HG03558 (cell line): Measurements from ENCODE around the gene CRYBA2.

Experiments
- ATAC-seq: cut with Tn5 transposase; IDR thresholded peaks from one replicate; pipeline ENCODE4 v1.9.1; 2021; ENCODE audit warnings: moderate number of reproducible peaks; ENCODE audit not compliant: unreplicated experiment; ENCODE audit errors: extremely low read depth

The CRYBA2 gene, protein sequence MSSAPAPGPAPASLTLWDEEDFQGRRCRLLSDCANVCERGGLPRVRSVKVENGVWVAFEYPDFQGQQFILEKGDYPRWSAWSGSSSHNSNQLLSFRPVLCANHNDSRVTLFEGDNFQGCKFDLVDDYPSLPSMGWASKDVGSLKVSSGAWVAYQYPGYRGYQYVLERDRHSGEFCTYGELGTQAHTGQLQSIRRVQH

DNA sequence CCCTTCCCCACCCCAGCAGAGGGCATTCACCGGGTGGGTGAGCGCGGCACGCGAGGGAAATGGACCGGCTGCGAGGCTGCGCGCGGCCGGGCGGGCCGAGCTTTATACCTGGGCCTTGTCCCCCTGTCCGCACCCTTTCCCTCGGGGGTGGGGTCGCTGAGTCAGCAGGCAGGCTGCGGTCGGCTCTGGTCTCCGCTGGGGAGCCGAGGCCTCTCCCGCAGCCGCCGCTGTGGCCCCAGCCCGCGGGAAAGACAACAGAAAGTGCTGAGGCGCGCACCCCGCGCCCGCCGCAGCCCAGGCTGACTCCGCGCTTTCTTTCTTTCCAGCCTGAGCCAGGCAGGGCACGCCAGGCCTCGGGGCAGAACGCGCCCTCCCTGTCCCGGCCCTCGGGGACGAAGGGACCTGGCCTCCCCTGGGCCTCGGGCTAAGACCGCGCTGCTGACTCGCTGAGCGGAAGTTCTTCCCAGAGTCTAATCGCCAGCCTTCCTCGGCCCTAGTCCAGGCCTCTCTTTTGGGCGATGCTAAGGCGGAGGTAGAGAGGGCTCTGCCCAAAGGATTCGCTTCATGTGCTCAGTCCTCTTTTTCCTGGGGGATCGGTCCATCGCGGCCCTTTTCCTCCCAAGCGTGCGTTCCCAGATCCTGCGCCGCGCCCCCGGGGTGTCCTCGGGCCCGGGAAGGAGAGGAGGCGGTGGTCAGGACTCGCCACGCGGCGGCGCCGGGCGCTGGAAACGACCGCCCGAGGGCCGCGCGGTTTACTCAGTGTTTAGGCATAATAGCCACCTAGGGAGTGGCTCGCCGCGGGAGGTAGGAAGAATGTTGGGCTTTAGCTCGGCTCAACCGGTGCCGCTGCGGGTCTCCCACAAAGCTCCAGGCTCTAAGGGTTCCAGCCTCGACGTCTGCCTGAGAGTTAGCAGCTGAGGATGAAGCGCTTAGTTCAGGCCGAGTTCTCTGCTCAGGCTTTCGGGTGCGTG, at the start of gene CRYBA2:
TSS of gene CRYBA2 (minus strand) at position 78 of the 971 bp plus-strand sequence. CDS start 246 bp downstream, outside the sequence.
- no peak for ATAC-seq

DNA sequence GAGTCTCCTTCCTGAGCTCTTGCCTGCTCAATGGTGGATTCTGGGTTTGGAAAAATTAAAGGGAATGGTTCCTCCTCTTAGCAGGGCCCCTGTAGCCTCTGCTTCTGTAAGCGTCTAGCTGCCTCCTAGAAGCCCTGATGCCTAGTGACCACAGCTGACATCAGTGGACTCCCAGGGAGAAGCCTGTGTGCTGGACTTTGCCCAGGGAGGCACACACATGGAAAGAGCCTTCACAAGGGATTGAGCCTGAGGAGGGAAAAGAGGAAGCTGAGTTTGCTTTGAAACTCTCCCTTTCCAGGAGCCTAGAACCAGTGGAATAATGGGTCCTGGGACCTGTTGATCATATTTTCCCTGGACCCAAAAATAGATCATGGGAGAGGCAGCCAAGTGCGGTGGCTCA, 49.5 kb upstream of the CRYBA2 start:
- ATAC-seq: no peak

DNA sequence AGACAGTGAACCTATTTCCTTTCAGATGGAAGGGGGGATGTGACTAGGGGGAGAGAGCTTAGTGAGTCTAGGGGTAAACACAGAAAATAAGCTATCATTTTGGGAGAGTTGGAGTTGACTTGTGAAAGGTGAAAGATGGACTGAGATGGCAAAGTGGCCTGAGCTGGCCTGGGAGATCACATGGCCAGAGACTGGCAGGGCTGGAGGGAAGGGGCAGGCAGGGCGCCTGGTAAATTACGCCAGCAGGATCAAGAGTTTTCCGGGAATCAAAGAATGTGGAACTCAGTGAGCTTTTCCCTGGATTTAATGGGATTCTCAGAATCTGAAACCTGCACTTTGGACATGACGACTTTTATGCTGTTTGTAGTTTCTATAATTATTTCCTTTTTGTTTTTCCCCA, 48.9 kb upstream of the CRYBA2 start:
- no peak for ATAC-seq

DNA sequence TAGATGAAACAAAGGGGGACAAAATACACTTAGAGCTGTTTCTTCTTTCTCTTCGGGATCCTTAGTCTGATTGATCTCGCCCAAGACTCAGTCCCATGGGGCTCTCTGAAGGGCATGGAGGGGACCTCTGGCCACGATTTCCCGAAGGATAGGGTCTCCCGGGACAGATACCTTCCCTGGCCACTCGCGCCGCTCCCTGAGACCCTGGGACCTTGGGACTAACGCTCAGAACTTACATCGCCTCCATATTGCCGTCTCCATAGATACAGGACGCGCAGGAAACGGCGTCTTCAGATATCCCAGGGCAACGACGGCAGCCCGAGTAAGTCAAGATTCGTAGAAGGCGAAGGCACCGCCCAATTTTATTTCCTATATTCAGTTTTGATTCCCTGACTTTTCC, 48.0 kb upstream of the CRYBA2 start, which contains the start of gene CFAP65:
TSS of gene CFAP65 (minus strand) at position 265 of the 400 bp plus-strand sequence. CDS start 2,468 bp downstream, outside the sequence.
- ATAC-seq: no peak

DNA sequence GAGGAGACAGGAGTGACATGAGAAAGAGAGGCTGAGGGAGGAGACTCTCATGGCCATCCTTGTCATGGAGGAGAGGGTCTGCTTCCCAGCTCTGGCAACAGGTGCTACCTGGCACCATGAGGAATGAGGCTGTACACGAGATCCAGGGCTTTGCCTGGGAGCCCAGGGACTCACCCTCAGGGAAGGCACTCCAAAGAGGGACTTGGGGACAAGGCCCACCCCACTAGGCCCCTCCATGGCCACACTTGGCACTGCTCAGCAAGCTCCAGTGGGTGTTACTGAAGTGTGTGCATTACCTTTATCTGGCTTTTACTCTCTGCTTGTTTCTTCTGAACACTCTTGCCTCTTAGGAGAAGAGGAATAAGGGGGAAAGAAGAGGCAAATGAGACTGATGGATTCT, 45.4 kb upstream of the CRYBA2 start:
- no peak for ATAC-seq

DNA sequence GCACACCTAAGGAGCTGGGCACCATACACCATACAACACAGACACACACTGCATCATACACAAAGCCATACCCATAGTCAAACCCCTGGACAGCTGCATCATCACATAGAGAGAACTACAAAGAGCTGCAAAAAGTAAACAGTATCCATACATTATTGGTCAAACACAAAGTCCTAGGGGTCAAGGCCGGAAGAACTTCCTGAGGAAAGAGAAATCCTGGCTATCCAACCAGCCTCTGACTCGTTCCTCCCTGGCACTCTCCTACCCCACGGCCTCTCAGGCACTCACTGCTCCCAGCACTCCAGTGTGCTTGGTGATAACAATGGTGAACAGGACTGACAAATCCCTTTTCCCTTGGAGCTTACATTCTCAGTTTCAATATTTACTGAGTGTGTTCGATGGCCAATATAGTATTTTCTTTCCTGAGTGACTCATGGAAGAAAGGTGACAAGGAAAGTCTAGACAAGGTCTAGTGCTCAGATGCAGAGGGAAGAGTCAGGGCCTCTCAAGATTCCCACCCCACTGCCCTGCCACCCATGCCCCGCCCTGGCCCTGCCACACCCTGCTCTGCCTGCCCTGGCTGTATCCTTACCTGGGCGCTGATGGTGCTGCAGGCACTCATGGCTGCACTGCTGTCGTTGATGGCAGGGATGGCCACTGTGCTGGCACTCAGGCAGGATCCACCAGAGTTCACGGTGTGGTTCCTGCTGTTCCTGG, 44.7 kb upstream of the CRYBA2 start:
- no peak for ATAC-seq

DNA sequence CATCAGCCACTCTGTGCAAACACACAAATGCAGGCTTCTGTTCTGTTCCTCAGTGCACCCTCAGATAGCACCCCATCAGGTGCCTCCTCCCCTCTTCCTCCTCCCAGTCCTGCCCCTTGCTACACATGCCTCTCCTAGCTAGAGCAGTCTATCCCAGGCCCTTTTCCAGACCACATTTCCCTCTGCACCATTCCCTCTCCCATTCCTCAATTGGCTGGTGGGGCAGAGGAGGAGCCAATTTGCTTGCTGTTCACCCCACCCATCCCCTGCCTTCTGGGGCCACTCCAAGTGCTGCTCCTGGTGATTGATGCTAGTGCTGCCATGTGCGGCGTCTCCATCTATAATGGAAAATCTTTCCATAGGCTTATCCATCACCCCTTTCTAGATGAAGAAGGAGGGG, 42.7 kb upstream of the CRYBA2 start:
- ATAC-seq: no peak

DNA sequence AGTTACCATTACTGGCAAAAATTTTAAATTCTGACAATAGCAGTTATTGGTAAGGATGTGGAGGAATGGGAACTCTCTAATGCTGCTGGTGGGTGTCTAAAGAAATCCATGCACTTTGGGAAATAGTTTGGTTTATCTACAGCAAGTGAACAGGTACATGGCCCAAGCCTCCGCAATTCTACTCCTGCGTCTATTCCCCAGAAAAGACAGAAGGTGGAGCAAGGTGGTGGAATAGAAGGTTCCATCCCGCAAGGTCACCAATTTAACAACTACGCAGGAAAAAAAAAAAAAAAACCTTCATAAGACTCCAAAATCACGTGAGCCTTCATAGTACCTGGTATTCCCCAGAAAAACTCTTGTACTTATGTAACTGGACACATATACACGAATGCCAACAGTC, 41.6 kb upstream of the CRYBA2 start:
- ATAC-seq: no peak

DNA sequence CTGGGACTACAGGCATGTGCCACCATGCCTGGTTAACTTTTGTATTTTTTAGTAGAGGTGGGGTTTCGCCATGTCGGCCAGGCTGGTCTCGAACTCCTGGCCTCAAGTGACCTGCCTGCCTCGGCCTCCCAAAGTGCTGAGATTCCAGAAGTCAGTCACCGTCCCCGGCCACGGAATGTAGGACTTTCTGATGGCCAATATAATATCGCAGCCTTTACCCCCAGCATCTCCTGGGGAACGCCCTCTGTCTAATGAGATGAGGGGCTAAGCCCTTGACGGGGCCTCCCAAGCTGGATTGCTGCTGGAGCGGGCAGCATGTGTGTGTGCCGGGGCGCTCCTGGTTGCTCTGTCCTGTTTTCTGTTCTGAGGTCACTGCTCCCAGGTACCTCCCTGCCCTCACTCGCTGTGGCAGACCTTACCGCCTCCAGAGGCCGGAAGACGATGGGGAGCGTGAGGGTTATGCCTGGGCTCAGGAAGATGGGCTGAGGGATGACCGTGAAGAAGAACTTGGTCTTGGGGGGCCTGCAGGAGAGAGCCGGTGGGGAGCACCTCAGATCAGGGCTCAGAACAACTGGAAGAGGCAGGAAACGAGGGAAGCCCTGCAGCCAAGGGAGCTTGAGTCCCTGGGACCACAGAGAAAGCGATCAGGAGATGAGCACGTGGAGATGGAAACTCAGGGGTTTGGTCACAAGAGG, 39.0 kb upstream of the CRYBA2 start:
- ATAC-seq: no peak

DNA sequence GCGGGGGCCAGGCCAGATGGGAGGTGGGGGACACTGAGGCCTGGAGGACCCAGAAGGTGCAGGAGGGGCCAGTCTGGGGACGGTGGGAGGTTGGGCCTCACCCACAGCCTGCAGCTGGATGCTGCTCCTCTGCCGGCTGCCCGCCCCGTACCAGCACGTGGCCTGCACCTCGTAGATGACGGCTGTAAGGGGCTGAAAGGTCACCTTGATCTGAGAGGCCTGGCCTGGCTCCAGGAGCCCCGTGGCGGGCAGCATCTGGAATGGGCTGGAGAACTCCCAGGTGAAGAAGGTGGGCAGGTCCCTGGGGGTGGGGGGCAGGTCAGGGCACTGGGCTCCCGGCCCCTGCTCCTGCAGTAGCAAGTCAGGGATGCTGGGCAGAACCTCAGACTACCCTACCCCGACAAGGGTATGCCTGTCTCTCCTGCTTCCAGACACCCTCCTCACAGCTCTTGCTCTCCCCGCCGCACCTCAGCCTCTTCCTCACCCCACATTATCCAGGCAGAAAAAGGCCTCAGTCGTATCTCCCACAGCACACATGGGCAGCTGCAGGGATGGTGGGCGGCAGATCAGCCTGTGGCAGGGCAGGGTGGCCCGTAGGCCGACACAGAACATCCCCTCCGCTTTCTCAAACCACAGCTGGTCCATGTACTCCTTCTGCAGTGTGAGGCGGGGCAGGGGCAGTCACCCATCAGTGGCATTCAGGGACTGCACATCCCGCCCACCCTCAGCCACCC, 38.0 kb upstream of the CRYBA2 start:
- ATAC-seq: no peak

DNA sequence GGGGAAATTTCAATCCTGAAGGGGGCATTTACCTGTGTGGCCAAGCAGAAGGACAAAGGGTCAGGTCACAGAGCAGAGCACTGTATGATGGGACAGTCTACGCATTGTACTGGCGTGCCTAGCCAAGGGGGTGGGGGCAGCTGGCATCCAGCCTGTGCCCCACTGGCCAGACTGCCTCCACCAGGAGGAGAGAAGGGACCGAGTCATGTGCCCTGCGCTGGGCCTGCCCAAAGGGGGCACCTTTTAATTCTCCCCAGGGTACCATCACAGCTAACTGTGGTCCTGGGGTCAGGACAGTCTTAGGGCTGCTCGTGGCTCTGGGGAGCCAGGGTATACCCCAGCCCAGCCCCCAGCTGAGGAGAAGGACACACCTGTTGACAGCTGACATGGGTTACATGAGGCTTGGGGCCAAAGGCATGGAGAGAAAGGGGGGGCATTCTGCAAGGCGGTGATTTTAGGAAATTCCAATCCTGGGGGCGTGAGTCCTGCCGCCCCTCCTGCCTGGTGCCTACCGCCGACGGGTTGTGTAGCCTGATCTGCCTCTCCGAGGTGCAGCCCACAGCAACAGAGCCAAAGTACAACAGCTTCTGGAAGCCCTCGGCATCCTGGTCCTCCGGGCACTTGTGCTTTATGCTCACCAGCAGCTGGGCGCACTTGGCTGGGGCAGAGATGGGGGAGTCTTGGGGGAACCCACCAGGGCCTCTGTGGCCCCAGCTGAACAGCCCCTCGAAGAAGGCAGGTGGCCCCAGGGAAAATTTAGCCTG, 37.1 kb upstream of the CRYBA2 start:
- ATAC-seq: no peak

DNA sequence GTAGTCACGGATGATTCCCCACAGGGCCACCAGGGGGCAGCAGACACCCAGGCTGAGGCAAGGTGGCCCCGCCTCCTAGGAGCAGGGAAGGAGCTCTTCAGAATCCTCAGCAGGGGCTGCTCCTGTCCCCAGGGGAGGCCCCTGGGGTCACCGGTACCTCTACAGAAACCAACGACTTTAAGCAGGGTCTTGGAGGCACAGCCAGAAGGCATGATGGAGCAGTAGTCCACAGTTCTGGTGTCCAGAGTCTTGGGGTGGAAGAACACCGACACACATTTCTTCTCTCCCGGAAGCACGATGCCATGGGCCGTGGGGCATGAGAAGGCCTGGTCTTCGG, 36.6 kb upstream of the CRYBA2 start:
- no peak for ATAC-seq

DNA sequence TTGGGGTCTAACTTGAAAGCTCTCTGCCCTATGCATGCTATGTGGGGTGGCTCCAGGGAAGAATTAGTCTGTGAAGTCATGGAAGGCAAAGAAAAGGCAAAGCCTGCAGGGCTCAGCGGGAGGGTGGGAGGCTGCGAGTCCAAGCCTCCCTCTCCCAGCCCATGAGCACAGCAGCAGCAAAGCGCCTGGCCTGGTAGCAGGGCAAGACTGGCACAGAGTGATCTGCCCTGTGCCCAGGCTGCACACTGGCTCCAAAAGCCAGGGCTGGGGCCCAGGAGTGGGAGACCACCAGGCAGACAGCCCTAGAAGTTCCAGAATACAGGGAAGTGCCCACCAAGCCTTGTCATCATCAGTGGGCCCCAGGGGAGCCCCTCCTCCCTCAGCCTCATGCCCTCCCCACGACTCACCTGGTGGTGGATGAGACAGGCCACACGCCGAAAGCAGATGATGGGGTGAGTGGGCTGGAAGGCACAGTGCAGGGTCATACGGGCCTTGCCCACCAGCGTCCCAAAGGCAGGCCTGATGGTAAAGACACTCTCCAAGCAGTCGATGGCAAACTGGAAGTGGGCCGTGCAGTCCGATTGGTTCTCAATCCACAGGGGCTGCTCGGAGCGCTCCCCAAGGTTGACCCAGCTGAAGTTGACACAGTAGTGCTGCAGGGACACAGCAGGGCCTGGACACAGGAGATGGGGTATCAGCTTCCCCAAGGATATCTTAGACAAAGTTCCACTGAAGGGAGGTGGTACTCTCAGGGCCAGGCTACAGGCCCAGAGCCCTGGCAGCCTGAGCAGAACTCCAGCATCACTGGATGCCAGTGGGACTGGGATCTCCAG, 36.0 kb upstream of the CRYBA2 start:
- no peak for ATAC-seq

DNA sequence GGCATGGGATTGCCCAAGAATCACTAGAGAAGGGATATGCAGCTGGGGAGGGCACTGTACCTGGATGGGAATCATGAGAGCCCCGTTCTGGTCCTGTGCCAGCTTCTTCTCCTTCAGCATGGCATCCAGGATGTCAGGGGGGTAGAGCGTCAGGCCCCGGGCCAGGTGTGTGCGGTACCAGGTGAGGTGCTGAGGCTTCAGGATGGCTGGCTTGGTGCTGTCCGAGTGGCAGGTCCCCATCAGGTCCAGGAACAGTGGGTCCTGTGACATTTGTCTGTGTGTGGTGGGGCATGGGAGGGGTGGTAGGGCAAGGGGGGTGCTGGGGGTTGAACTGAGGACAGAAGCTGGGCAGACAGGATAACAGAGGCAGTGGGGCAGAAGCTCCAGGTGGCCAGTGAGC, 34.9 kb upstream of the CRYBA2 start:
- ATAC-seq: no peak

DNA sequence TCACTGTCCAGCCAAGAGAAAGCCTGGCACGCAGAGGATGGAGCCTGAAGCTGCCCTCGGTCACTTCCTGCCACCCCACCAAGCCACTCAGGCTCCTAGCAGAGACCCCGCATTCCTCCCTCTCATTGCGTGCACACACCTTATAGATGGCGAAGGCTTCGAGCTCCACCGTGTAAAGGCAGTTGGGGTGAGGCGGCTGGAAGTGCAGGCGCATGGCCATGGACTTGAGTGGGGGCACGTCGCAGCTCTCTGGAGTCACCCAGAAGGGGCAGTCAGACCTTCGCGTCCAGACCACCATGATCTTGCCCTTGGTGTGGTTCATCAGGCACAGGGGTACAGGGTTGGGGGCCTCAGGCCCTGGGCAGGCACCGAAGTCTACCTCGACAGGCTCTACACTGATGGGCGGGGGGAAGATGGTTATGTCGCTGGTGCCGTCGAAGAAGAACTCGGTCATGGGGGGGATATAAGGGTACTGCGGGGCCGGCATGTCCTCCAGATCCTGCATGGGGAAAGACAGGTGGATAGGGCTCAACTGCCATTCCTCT, 34.4 kb upstream of the CRYBA2 start:
- no peak for ATAC-seq

DNA sequence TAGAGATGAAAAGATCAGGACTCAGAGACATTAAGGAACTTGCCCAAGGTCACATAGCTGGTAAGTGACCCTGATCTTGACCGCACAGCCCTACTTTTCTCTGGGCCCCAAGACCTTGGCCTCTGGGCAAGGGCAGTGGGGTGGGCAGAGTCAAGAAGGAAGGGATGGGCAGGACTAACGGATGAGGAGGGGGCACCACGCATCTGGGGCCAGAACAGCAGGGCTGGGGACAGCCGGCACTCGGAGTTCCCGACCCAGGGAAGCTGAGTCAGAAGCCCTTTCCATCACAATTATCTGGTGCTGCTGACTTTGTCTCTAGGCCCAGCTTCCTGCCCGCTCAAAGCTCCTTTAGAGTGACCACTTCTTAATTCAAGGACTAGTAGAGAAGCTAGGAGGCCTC, 33.7 kb upstream of the CRYBA2 start:
- ATAC-seq: no peak

DNA sequence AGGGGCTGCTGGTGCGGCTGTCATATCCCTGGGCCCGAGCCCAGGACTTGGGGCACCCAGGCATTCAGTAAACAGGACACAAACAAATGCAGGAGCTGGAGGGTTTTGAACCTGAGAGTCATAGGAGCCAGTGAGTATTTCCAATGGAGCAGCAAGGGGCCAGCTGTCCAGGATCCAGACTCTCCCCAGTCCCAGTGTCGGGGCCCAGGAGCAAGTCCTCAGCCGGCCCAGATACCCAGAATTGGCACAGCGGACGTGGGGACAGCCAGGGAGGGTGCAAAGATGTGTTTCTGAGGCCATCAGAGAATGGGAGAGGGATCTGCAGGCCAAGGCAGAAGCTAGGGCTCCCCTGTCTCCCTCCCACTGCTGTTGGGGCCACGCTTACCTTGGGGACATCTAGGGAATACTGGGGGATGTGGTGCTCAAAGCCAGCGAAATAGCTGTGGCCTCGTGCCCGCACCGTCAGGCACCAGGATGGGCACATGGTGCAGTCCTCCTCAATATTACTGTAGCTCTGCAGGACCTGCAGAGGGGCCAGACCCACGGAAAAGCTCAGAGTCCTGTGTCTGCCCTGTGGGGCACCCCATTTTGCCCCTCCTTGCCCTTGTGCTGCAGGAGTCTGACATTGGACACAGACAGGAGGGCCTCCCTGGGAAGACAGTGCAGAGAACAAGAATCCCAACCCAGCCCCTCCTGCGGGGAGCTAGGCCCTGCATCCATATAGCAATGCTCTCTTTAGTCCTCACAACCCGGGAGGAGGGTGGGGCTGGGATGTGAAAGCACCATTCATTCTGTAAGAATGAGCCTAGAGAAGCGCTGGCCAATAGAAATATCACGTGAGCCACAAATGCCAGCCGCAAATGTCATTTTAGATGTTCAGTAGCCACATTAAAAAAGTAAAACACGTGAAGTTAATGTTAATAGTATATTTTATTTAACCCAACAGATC, 32.7 kb upstream of the CRYBA2 start:
- ATAC-seq: no peak
